WTC11 (cell line): Measurements from ENCODE around the gene JAML. TPM values are rescaled to one million over a fixed set of nuclear protein-coding genes. Genes with fewer than 3 reads are reported as not detected.

Source experiments
- ATAC-seq: fragments of 200-7000 bp; cut with Tn5 transposase; 2 replicates; pipeline ENCODE4 v1.10.0; 2021; ENCODE audit warnings: mild to moderate bottlenecking, moderate library complexity
- CTCF ChIA-PET: fragments of 300-600 bp; sonication (Branson Sonifier 250); formaldehyde crosslinking; loops from one replicate; lab custom pipeline; 2021; ENCODE audit warnings: antibody characterized with exemption; lab: Charles Lee
- POLR2A ChIA-PET: fragments of 350-600 bp; sonication (Branson Sonifier 250); formaldehyde crosslinking; loops from one replicate; lab custom pipeline; 2021; ENCODE audit warnings: antibody characterized with exemption; lab: Charles Lee
- DNase-seq: peaks from one replicate; pipeline ENCODE4 v3.0.0; 2021; ENCODE audit warnings: low spot score
- H3K27ac Mint-ChIP-seq: 2 replicates; pipeline ENCODE4 v1.8.0; 2021; ENCODE audit warnings: mixed read lengths
- H3K27me3 Mint-ChIP-seq: 2 replicates; pipeline ENCODE4 v1.8.0; 2021; ENCODE audit warnings: low read depth, mild to moderate bottlenecking, moderate library complexity, mixed read lengths
- H3K36me3 Mint-ChIP-seq: 2 replicates; pipeline ENCODE4 v1.8.0; 2021; ENCODE audit warnings: mixed read lengths
- H3K4me1 Mint-ChIP-seq: 2 replicates; pipeline ENCODE4 v1.8.0; 2022; ENCODE audit warnings: mixed read lengths
- H3K4me3 Mint-ChIP-seq: 2 replicates; pipeline ENCODE4 v1.8.0; 2021; ENCODE audit warnings: mild to moderate bottlenecking, moderate library complexity, mixed read lengths
- H3K9me3 Mint-ChIP-seq: 2 replicates; pipeline ENCODE4 v1.8.0; 2021; ENCODE audit warnings: mixed read lengths
- CBFB ChIP-seq: sonication (generic); formaldehyde crosslinking; IDR thresholded peaks from 2 replicates; pipeline ENCODE4 v1.8.1; 2022; ENCODE audit warnings: mild to moderate bottlenecking, low read depth, missing genetic modification reagents
- CTCF ChIP-seq: fragments of 200-600 bp; IDR thresholded peaks from 2 replicates; pipeline ENCODE4 v1.8.0; 2022; ENCODE audit warnings: antibody characterized with exemption
- E2F5 ChIP-seq: sonication (generic); formaldehyde crosslinking; IDR thresholded peaks from 2 replicates; pipeline ENCODE4 v1.8.1; 2022; ENCODE audit warnings: mild to moderate bottlenecking, moderate library complexity, missing genetic modification reagents
- FOXP4 ChIP-seq: sonication (generic); formaldehyde crosslinking; IDR thresholded peaks from 2 replicates; pipeline ENCODE4 v1.8.0; 2022; ENCODE audit warnings: mild to moderate bottlenecking, missing genetic modification reagents
- IRF2 ChIP-seq: sonication (generic); formaldehyde crosslinking; IDR thresholded peaks from 2 replicates; pipeline ENCODE4 v1.8.0; 2022; ENCODE audit warnings: low read depth, missing genetic modification reagents, borderline replicate concordance
- NFE2L1 ChIP-seq: sonication (generic); formaldehyde crosslinking; IDR thresholded peaks from 2 replicates; pipeline ENCODE4 v1.8.1; 2023; ENCODE audit warnings: missing genetic modification reagents
- SP1 ChIP-seq: sonication (generic); formaldehyde crosslinking; conservative IDR thresholded peaks from 2 replicates; pipeline ENCODE4 v1.8.1; 2022; ENCODE audit warnings: missing genetic modification reagents
- ZNF121 ChIP-seq: sonication (generic); formaldehyde crosslinking; IDR thresholded peaks from 2 replicates; pipeline ENCODE4 v1.8.0; 2023; ENCODE audit warnings: missing genetic modification reagents
- ZNF425 ChIP-seq: fragments of 250-450 bp; sonication (Bioruptor Pico); conservative IDR thresholded peaks from 2 replicates; pipeline ENCODE4 v1.9.0; 2021; ENCODE audit warnings: mild to moderate bottlenecking
- total RNA-seq: library from RNA; stranded (reverse); gene quantifications from 3 replicates; pipeline ENCODE4 v1.2.3, GENCODE V29; 2021

JAML gene
- total RNA-seq, 1 experiment from 2014 or later = 0.24 TPM

- Mint-ChIP-seq H3K27me3 (peaks cover 74% of the 10 kb centered on the region), H3K4me1 (peaks cover 44% of the 10 kb centered on the region), H3K27ac (no peak overlapping the region), H3K36me3 (no peaks in the 10 kb centered on the region), H3K4me3 (no peak overlapping the region), H3K9me3 (no peaks in the 10 kb centered on the region)
- ChIA-PET CTCF (interaction anchor here (0.5 to 2.1 kb wide), 7 partner anchors 19 to 351 kb away, joined by 3 to 7 read pairs (median 5); partner anchors contain the start of gene SCN4B), POLR2A (no interaction called here)
- no peak for TF ChIP-seq CBFB (CRISPR knock-in tag)
- no peak for TF ChIP-seq SP1 (CRISPR knock-in tag)
- peak; percentile 78 for TF ChIP-seq ZNF121 (CRISPR knock-in tag)
- no peak for TF ChIP-seq IRF2
- no peak for TF ChIP-seq NFE2L1 (CRISPR knock-in tag)
- ATAC-seq (no peak), DNase-seq (no peak)
Measured at GRCh38 chr11:118174006-118174567, 50.7 kb downstream of the JAML start.

- no peak overlapping the region for H3K4me3 Mint-ChIP-seq
- ATAC-seq = no peak
Measured at GRCh38 chr11:118172356-118172755, 52.5 kb downstream of the JAML start.

GRCh38 chr11:118171269-118172062 is 53.3 kb downstream of the JAML start:
- TF ChIP-seq E2F5 (0 out of 2 replicates have a peak, but pooled peaks have one; percentile 36), ZNF425 (CRISPR knock-in tag) (no peak), CTCF (peak; percentile 92)
- TF ChIP-seq, all 79 proteins: peak for 2

More at GRCh38 chr11:118172356-118172755, 52.5 kb downstream of the JAML start:
- no peak for DNase-seq
- Mint-ChIP-seq H3K9me3 (no peaks in the 10 kb centered on the region), H3K27me3 (peaks cover 86% of the 10 kb centered on the region), H3K4me1 (peaks cover 44% of the 10 kb centered on the region), H3K27ac (no peak overlapping the region), H3K36me3 (no peaks in the 10 kb centered on the region)
- ChIA-PET POLR2A (interaction anchor here (0.8 kb wide), 1 partner anchor 8 kb away, joined by 3 read pairs; no protein-coding TSS in a partner anchor), CTCF (interaction anchor here (0.6 to 3.9 kb wide), 29 partner anchors 9 to 353 kb away, joined by 3 to 153 read pairs (median 7); partner anchors contain the start of genes MPZL2, SCN4B and SMIM35)
- no peak for TF ChIP-seq FOXP4

More at GRCh38 chr11:118171269-118172062, 53.3 kb downstream of the JAML start:
- Mint-ChIP-seq H3K9me3 (no peaks in the 10 kb centered on the region), H3K27me3 (peaks cover 90% of the 10 kb centered on the region), H3K4me3 (peak overlapping the region; percentile 64), H3K27ac (no peak overlapping the region), H3K36me3 (no peaks in the 10 kb centered on the region), H3K4me1 (peaks cover 43% of the 10 kb centered on the region)
- CTCF ChIA-PET = interaction anchor here (0.5 to 3.9 kb wide), 49 partner anchors 8 to 364 kb away, joined by 3 to 153 read pairs (median 5); partner anchors contain the start of genes MPZL2, MPZL3, SCN4B and SMIM35
- peak; percentile 79 for ATAC-seq
- peak; percentile 89 for DNase-seq
- POLR2A ChIA-PET = interaction anchor here (0.7 to 1.2 kb wide), 4 partner anchors 9 to 28 kb away, joined by 3 to 4 read pairs (median 3); partner anchors contain the start of gene SCN4B
